GM18873 (cell line): ENCODE data around the gene SFXN3.
"Not testable (repeated sequence)": the region's sequence is repeated elsewhere in the genome, so short reads cannot be mapped to it uniquely, and the experiment has no call there.

Source experiments
- ATAC-seq: cut with Tn5 transposase; IDR thresholded peaks from one replicate; pipeline ENCODE4 v1.9.1; 2021; ENCODE audit warnings: mild to moderate bottlenecking, moderate library complexity, moderate number of reproducible peaks; ENCODE audit not compliant: unreplicated experiment, low FRiP score

Gene SFXN3

GRCh38 chr10:101032637-101033224 is 1.7 kb downstream of the SFXN3 start:
- no peak for ATAC-seq

GRCh38 chr10:101033276-101033675 is 2.2 kb downstream of the SFXN3 start:
- ATAC-seq = no peak

DNA sequence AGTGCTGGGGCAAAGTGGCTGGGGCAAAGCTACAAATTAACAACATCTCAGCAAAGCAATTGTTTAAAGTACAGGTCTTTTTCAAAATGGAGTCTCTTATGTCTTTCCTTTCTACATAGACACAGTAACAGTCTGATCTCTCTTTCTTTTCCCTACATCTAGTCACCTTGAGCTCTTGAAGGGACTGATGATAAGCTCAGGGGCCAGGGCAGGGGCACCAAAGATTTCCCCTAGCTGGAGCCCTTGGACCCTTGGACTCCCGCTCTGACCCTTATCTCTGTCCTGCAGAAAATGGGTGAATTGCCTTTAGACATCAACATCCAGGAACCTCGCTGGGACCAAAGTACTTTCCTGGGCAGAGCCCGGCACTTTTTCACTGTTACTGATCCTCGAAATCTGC is 3.4 kb downstream of the SFXN3 start:
- not testable (repeated sequence) for ATAC-seq

DNA sequence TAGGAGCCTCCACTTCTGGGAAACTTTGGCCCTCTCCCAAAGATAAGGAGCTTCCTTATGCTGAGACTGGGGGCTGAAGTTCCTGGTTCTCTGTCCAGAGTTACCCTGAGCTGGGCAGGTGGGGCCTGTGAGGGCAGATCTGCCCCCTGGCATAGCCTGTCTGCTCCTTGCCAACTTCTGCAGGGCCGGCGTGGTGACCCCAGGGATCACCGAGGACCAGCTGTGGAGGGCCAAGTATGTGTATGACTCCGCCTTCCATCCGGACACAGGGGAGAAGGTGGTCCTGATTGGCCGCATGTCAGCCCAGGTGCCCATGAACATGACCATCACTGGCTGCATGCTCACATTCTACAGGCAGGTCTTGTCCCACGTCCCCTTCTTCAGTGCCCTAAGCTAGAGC is 4.3 kb downstream of the SFXN3 start:
- no peak for ATAC-seq

DNA sequence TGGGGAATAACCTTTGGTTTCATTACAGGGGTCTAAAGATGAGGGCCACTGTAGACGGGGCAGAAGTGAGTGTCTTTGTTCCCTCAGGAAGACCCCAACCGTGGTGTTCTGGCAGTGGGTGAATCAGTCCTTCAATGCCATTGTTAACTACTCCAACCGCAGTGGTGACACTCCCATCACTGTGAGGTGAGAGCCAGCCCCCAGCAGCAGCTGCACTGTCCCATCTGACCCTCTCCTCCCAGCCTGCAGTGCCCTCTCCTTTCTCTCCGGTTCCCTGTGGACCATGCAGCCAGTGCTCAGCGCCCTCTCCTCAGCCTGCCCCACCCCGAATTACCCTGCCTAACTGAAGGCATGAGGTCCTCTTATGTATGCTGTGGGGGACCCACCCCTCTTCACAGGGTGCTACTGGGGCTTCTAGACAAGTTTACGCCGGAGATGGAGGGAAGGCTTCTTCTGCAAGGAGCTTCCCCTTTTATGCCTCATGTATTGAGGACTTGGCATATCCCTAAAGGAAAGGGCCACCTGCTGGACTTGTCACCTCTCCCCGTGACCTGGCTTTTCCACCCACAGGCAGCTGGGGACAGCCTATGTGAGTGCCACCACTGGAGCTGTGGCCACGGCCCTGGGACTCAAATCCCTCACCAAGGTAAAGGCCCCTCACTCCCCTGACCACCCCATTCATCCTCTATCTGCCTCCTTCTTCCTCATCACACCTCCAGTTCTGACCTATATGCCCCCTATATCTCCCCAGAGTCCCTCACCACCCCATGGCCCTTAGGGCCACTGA is 5.1 kb downstream of the SFXN3 start:
- ATAC-seq = no peak

DNA sequence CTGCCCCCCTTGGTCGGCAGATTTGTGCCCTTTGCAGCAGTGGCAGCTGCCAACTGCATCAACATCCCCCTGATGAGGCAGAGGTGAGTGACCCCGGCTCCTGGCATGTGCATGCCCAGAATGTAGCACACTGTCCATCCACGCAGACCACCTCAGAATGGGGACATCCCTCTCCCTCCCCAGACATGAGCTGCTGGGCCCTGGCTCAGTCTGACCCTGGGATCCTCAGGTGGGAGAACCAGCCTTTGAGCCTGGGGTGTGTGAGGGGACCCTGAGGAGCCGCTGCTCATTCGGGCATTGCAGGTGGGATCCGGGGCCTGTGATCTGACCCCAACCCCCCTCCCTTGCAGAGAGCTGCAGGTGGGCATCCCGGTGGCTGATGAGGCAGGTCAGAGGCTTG is 5.7 kb downstream of the SFXN3 start:
- no peak for ATAC-seq

- no peak for ATAC-seq
Observed at GRCh38 chr10:101038484-101038883, 7.5 kb downstream of the SFXN3 start.

GRCh38 chr10:101040061-101040460 is 9.0 kb downstream of the SFXN3 start:
- no peak for ATAC-seq

DNA sequence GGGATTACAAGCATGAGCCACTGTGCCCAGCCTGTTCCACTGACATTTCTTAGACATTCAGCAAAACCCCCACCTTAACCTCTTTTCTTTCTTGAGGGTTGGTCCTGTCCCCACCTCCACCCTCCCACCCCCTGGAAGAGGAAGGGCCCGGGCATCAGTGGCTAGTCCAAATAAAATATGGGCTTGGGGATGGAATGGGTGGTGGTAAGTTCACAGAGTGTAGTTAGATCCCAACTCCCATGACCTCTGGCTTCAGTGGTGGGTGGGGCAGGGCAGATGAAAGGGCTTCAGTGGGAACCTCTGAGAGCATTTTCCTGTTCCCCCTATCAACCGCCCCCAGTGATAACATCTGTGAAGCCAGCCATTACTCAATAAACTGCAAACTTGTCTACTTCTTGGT is 9.8 kb downstream of the SFXN3 start:
- no peak for ATAC-seq

GRCh38 chr10:101041252-101041761 is 10.3 kb downstream of the SFXN3 start:
- ATAC-seq = no peak

DNA sequence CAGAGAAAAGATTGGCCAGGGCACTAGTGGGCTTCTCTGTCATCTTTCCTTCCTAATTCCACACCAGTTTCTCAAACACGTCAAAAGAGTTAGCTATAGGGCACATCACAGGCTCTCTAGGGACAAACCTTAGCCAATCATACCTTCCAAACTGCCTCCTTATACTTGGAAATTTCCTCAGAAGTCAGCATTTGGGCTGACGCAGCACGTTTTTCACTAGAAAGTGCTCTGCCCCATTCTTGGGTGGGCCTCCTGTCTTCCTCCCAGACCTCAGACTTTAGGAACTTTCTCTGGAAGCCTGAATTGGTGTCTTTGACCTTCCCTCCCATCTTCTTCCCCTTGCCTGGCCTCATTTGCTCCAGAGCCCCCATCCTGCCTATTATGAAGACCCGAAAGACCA is 11.1 kb downstream of the SFXN3 start:
- no peak for ATAC-seq

DNA sequence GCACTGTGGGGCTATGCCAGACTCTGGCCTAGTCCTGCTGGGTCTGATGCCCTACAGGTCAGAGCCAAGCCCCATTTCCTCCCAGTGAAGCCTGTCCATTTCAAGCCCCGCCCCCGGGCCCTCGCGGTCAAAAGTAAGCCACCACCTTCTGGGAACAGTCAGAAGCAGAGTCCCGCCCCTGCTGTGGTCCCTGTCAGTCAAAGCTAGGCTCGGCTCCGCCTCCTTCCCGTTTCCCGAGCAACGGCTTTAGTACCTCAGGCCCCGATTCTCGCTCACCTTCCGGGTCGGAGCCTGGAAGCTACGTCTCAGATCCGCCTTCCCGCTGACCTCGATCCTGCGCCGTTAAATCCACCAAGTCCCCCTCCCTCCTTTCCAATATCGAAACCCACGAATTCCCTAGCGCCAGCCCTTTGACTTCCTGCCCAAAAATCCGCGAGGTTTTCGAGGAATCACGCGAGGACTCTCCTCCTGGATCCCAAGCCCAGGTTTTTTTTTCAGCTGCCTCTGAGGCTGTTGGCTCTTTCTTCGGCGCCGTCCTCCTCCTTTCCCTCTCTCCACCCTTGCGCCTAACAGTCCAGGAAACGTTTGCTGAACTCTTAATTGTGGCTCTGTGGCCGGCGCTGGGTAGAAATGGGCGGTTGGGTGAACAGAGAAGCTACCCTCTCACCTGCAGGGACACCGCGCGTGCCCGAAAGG is 11.8 kb downstream of the SFXN3 start:
- peak; percentile 91 for ATAC-seq

- no peak for ATAC-seq
Observed at GRCh38 chr10:101043363-101043707, 12.3 kb downstream of the SFXN3 start.

DNA sequence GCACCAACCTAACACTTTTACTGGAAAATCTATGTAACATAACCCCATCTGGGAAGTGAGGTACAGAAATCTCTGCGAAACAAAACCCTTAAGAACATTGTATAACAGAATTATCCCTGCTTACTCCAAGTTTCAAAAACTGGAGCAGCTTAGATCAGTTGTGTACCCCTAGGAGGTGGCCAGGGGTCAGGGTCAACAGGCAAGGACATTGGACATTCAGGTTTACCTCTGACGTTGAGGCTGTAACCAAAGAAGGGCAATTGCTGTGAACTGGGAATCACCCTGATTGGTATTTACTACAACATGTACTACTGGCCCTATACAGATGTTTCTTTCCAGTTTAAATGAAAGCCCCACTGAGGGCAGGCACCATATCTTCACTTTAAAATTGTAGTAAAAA is 13.1 kb downstream of the SFXN3 start:
- no peak for ATAC-seq

DNA sequence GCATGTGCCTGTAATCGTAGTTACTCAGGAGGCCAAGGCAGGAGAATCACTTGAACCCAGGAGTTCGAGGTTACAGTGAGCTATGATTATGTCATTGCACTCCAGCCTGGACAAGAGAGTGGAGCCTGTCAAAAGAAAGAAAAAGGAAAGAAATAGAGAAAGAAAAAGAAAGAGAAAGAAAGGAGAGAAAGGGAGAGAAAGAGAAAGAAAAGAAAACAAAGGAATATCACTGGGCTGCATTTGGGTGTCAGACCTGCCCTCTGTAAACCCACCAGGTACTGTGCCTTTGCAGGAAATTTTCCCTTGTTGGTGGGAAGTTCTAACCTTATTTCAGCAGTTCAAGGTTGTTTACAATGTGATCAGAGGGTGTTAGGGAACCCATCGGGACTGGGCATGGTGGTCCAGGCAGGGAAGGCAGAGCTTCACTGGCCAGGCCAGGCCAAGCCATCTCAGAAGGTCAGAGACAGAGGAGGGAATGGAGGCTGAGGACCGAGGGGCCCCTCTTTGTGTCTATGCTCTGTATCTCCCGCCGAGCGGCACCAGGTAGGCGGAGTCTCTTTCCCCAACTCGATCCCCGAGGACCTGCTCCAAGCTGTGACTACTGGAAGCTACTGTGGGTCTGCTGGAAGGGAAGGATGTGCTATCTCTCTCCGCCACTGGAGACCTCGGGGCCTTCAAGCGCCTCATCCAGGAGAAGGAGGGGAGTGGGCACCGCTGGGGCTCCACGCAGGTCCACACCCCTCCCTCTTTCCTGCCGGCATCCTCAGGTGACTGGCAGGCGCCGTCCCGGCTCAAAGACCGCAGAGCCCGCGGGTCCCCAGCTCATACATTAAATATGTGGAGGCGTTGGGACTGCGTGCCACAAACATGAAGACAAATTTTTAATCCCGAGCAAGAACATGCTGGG is 15.6 kb downstream of the SFXN3 start:
- ATAC-seq = no peak

DNA sequence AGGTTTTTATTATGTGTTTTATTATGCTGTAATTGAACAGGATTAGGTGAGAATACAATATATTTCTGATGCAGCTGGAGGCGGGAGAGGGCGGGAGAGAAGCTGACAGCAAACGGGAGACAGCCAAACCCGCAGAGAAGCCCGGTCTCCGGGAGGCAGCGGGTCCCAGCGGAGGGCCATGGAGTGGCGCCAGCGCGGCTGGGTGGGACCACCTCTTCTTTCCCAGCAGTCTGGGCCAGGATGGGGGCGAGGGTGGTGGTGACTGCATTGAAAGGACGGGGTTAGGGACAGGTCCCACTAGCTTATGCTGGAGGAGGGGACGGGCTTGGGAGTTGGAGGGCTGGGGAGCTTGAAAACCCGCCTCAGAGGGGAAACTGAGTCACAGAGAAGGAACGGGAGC is 16.2 kb downstream of the SFXN3 start:
- ATAC-seq = no peak

DNA sequence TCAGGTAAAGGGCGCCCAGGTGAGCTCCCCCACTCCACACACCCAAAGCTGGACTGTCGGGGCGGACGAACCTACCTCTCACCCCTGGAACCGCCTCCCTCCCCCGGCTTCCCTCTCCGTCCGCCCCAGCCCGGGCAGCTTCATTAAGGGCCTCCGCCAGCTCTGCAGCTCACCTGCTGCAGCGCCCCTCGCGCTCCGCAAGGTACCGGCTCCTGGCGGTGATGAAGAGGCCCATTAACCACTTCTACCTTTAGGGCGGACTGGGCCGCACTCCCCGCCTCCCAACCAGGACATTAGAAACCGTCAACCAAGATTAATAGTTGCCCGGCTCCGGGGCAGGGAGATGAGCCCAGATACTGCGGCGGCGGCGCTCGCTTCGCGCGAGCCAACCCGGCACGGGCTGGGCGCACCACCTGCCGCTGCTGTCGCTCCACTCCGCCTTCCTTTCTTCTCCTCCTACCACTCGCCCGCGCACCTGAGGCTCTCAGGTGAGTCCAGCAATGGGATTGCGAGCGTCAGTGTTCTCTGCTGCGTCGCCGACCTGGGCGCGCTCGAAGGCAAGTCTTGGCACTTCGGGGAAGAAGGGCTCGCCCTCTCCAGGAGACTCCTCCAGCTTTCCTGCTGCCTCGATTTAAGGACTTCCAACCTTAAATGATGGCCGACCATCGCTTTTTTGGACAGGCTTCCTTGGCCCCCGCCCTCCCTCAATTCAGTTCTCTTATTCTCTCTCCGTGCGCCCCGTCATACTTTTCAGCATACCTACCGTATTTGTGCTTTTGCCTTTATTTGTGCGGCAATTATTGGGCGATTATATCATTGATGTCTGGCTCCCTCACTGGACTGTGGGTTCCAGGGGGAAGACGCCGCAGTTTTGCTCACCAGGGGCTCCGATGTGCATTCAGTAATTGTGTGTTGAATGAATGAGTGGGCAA is 17.2 kb downstream of the SFXN3 start:
- no peak for ATAC-seq

- ATAC-seq = no peak
Observed at GRCh38 chr10:101050208-101051069, 19.4 kb downstream of the SFXN3 start.

- ATAC-seq = no peak
Observed at GRCh38 chr10:101052285-101052684, 21.3 kb downstream of the SFXN3 start.
